ENCODE results near the gene TAX1BP1. TPM values are rescaled to one million over a fixed set of nuclear protein-coding genes. Genes with fewer than 3 reads are reported as not detected.

The TAX1BP1 gene
- total RNA-seq, 2 experiments from 2014 or later = 27.9 to 49.7 TPM

GRCh38 chr7:27804139-27804538 lies 64.2 kb downstream of the TAX1BP1 start:
- Histone ChIP-seq H3K79me2 (ENCODE audit: insufficient read depth, low read depth, low read length) (no peaks in the 10 kb centered on the region), H3K4me3 (ENCODE audit: low read depth, low read length, poor library complexity, severe bottlenecking) (no peak overlapping the region), H3K36me3 (ENCODE audit: insufficient read depth, low read length) (0 out of 2 replicates have a peak, but pooled peaks cover 3% of the 10 kb centered on the region), H2AFZ (ENCODE audit: low read length) (no peak overlapping the region), H3K4me1 (ENCODE audit: insufficient read depth, low read length, poor library complexity, severe bottlenecking) (no peaks in the 10 kb centered on the region), H3K9me3 (ENCODE audit: low read length) (no peaks in the 10 kb centered on the region), H3K4me2 (ENCODE audit: low read length) (no peak overlapping the region), H3K9me2 (ENCODE audit: insufficient read depth, low read length) (no peaks in the 10 kb centered on the region), H3K27ac (ENCODE audit: low read depth, low read length, poor library complexity, severe bottlenecking) (no peak overlapping the region), H4K20me1 (ENCODE audit: insufficient read depth, low read length) (no peaks in the 10 kb centered on the region)
- intact Hi-C loops (cut with micrococcal nuclease; ENCODE audit: unreplicated experiment) = no loop called here
- DNase-seq (ENCODE audit: low spot score) = no peak
- no TSS peak for BruUV-seq (replicated peaks)
- no peak for TF ChIP-seq EZH2phosphoT487 (IDR thresholded peaks at IDR 0.05; ENCODE audit: borderline replicate concordance, low read depth, low read length)
- TF ChIP-seq CTCF (conservative IDR thresholded peaks at IDR 0.05; ENCODE audit: low read length) = no peak
- POLR2A ChIA-PET = interaction anchor here (0.6 to 0.7 kb wide), 4 partner anchors 9 to 465 kb away, joined by 3 to 5 read pairs (median 4); no protein-coding TSS in a partner anchor
- CTCF ChIA-PET (ENCODE audit: unreplicated experiment) = no interaction called here

- H3K79me2 ChIP-seq (ENCODE audit: insufficient read depth, low read depth, low read length) = no peaks in the 10 kb centered on the region
- TF ChIP-seq CTCF (conservative IDR thresholded peaks at IDR 0.05; ENCODE audit: low read length) (no peak), EZH2phosphoT487 (IDR thresholded peaks at IDR 0.05; ENCODE audit: borderline replicate concordance, low read depth, low read length) (no peak)
- no peaks in the 10 kb centered on the region for H3K4me1 ChIP-seq (ENCODE audit: insufficient read depth, low read length, poor library complexity, severe bottlenecking)
- H3K4me3 ChIP-seq (ENCODE audit: low read depth, low read length, poor library complexity, severe bottlenecking) = no peak overlapping the region
- no peak overlapping the region for H3K4me2 ChIP-seq (ENCODE audit: low read length)
- no TSS peak for BruUV-seq (replicated peaks)
- intact Hi-C loops (cut with micrococcal nuclease; ENCODE audit: unreplicated experiment) = no loop called here
- POLR2A ChIA-PET = no interaction called here
- H3K9me2 ChIP-seq (ENCODE audit: insufficient read depth, low read length) = no peaks in the 10 kb centered on the region
- H3K9me3 ChIP-seq (ENCODE audit: low read length) = no peaks in the 10 kb centered on the region
- no peak for DNase-seq (ENCODE audit: low spot score)
- CTCF ChIA-PET (ENCODE audit: unreplicated experiment) = no interaction called here
- no peaks in the 10 kb centered on the region for H4K20me1 ChIP-seq (ENCODE audit: insufficient read depth, low read length)
- H2AFZ ChIP-seq (ENCODE audit: low read length) = no peak overlapping the region
- 0 out of 2 replicates have a peak, but pooled peaks cover 5% of the 10 kb centered on the region for H3K36me3 ChIP-seq (ENCODE audit: insufficient read depth, low read length)
- H3K27ac ChIP-seq (ENCODE audit: low read depth, low read length, poor library complexity, severe bottlenecking) = no peak overlapping the region
These were observed 68.7 kb downstream of the TAX1BP1 start for GRCh38 chr7:27808626-27809025.

GRCh38 chr7:27810186-27810585 lies 70.2 kb downstream of the TAX1BP1 start:
- H3K4me2 ChIP-seq (ENCODE audit: low read length) = no peak overlapping the region
- H3K9me2 ChIP-seq (ENCODE audit: insufficient read depth, low read length) = no peaks in the 10 kb centered on the region
- no TSS peak for BruUV-seq (replicated peaks)
- no peaks in the 10 kb centered on the region for H3K4me1 ChIP-seq (ENCODE audit: insufficient read depth, low read length, poor library complexity, severe bottlenecking)
- intact Hi-C loops (cut with micrococcal nuclease; ENCODE audit: unreplicated experiment) = no loop called here
- ChIA-PET POLR2A (no interaction called here), CTCF (ENCODE audit: unreplicated experiment) (no interaction called here)
- no peaks in the 10 kb centered on the region for H3K79me2 ChIP-seq (ENCODE audit: insufficient read depth, low read depth, low read length)
- H3K4me3 ChIP-seq (ENCODE audit: low read depth, low read length, poor library complexity, severe bottlenecking) = no peak overlapping the region
- H3K27ac ChIP-seq (ENCODE audit: low read depth, low read length, poor library complexity, severe bottlenecking) = no peak overlapping the region
- TF ChIP-seq CTCF (conservative IDR thresholded peaks at IDR 0.05; ENCODE audit: low read length) (no peak), EZH2phosphoT487 (IDR thresholded peaks at IDR 0.05; ENCODE audit: borderline replicate concordance, low read depth, low read length) (no peak)
- H4K20me1 ChIP-seq (ENCODE audit: insufficient read depth, low read length) = no peaks in the 10 kb centered on the region
- 0 out of 2 replicates have a peak, but pooled peaks cover 5% of the 10 kb centered on the region for H3K36me3 ChIP-seq (ENCODE audit: insufficient read depth, low read length)
- no peak for DNase-seq (ENCODE audit: low spot score)
- no peaks in the 10 kb centered on the region; the same call in 1 of the 2 replicates for H3K9me3 ChIP-seq (ENCODE audit: low read length)
- H2AFZ ChIP-seq (ENCODE audit: low read length) = no peak overlapping the region

Measured in OCI-LY7 (cell line).